ENCODE data around the gene CHD9NB. TPM values are rescaled to one million over a fixed set of nuclear protein-coding genes. Genes with fewer than 3 reads are reported as not detected.
"Not testable (repeated sequence)": the region's sequence is repeated elsewhere in the genome, so short reads cannot be mapped to it uniquely, and the experiment has no call there.

CHD9NB gene
- polyA plus RNA-seq, 3 donors, result 0.45 to 4.3 (median 1.2) TPM

DNA sequence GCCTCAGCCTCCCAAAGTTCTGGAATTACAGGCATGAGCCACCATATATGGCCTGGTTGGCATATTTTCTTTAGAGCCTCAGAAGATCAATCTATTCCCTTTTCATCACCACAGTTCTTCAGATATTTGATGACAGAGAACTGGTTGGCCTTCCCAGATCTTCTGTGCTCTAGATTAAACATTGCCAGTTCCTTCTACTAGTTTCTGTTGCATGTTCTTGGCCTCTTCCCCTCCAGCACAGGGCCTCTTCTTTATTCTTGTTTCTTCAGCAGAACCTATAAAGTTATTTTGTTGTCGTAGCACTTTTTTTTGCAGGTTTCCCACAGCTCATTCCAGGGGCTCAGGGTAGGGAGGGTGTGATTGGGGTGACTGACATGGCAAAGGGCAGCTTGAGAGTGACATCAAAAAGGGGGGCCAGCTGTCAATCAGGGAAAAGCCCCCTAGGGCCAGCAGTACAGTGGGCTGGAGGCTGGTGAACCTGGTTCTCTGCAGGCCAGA is 11.4 kb upstream of the CHD9NB start:
- no peak overlapping the region for H3K27ac ChIP-seq (ENCODE audit: low read depth, low read length)
- 83 to 100% (median 90%) methylated on average over 1 of the region's 1 CpG for WGBS, 3 donors

GRCh38 chr16:53061701-53062159 is 9.0 kb upstream of the CHD9NB start:
- WGBS, 3 donors, result 34 to 44% (median 35%) methylated on average over 3 of the region's 3 CpGs

GRCh38 chr16:53061256-53061655 is 8.6 kb upstream of the CHD9NB start:
- no peak overlapping the region for H3K27ac ChIP-seq (ENCODE audit: low read depth, low read length)
- WGBS, 3 donors, result 88 to 97% (median 91%) methylated on average over 5 of the region's 5 CpGs

More at GRCh38 chr16:53061701-53062159, 9.0 kb upstream of the CHD9NB start:
- no peak overlapping the region for H3K27ac ChIP-seq (ENCODE audit: low read depth, low read length)

DNA sequence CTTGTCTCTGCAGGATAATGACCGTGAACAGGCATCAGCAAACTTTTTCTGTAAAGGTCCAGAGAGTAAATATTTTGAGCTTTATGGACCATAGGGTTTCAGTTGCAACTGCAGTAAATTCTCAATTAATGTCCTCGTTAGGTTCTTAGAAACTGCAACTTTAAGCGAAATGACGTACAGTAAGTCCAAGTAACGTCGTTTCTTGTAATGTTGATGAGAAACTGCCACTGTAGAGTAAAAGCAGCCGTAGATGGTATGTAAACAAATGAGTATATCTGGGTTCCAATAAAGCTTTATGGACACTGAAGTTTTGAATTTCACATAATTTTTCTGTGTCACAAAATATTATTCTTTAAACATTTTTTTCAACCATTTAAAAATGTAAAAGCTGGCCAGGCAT is 7.0 kb upstream of the CHD9NB start:
- 82 to 95% (median 92%) methylated on average over 7 of the region's 7 CpGs for WGBS, 3 donors
- no peak overlapping the region for H3K27ac ChIP-seq (ENCODE audit: low read depth, low read length)

DNA sequence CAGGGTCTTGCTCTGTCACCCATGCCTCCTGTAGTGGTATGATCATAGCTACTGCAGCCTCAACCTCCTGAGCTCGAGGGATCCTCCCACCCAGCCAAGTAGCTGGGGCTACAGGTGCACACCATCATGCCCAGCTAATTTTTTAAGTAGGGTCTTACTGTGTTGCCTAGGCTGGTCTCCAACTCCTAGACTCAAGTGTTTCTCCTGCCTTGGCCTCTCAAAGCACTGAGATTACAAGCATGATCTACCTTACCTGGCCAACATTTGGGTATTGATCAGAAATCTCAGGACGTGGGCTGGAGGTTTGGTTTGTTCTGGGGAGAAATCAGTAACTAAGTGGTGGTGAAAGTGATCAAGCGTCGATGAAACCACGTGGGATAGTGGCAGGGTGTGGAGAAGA is 6.2 kb upstream of the CHD9NB start:
- no peak overlapping the region for H3K27ac ChIP-seq (ENCODE audit: low read depth, low read length)
- WGBS, 3 donors, result 81 to 91% (median 86%) methylated on average over 5 of the region's 5 CpGs

DNA sequence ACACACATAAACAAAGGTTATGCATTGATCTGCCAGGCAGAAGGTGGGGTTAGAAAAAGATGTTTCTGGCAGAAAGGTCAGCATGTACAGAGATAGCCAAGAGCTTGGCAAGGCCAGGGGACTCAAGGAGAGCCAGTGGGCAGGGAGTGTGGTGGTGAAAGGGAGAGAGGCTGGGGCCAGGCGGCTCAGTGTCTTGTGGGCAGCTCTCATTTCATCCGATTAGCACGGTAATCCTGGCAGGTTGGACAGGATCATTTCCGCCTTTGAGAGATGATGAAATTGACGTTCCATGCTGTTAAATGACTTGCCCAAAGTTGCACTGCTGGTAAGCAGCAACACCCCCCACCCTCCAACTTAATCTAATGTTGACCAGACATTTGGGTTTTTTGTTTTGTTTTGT is 5.7 kb upstream of the CHD9NB start:
- 58 to 81% (median 69%) methylated on average over 5 of the region's 5 CpGs for WGBS, 3 donors
- H3K27ac ChIP-seq (ENCODE audit: low read depth, low read length), result no peak overlapping the region

DNA sequence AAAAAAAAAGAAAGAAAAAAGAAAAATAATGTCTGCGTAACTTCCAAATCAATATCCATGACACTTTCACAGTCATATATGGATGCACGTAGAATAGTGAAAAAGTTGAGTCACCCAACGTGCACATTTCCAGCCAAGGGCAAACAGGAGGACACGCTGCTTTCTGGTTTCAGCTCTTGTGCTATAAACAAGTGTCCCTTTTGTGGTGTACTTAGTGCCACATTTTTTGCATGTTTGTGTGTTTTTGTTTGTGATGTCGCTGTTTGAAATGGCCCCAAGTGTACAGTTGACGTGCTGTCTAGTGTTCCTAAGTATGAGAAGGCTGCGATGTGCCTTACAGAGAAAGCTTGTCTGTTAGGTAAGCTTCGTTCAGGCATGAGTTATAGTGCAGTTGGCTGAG is 5.0 kb upstream of the CHD9NB start:
- 90 to 96% (median 92%) methylated on average over 8 of the region's 8 CpGs for WGBS, 3 donors
- no peak overlapping the region for H3K27ac ChIP-seq (ENCODE audit: low read depth, low read length)

GRCh38 chr16:53056392-53056881 is 3.7 kb upstream of the CHD9NB start:
- no peak overlapping the region for H3K27ac ChIP-seq (ENCODE audit: low read depth, low read length)
- WGBS, 3 donors, result 63 to 79% (median 67%) methylated on average over 8 of the region's 8 CpGs

DNA sequence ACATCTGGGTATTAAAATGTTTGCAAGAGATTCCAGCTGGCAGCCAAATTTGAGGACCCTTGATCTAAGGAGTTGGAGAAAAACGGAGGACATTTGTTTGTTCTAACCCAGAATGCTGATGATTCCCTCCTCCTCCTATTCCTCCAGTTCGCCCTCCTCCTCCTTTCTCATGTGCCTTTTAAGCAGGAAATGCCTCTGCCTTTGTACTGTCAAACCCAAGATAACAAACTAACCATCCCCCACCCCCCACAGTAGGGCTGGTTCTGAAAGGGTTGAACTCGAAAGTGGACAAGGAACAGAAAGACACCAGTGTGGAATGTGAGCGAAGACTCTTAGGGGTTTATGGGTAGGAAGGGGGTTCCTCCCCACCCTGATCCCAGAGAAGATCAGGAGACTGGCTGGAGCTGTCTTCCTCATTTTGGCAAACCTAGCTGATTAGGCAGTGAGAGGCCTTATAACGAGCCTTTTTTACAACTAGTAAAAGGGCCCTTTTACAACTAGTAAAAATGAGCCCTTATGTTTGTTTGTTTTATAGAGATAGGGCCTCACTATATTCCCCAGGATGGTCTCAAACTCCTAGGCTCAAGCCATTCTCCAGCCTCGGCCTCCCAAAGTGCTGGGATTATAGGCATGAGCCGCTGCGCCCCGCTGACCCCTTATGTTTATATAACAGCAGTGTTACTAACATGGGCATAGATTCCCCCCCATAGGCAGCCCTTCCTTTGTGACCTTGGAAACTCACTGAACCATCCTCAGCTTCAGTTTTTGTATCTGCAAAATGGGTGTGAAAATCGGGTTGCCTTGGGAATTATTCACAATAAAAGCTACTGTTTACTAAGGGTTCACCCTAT is 3.1 kb upstream of the CHD9NB start:
- H3K27ac ChIP-seq (ENCODE audit: low read depth, low read length), result no peak overlapping the region
- 35 to 49% (median 36%) methylated on average over 10 of the region's 10 CpGs for WGBS, 3 donors

DNA sequence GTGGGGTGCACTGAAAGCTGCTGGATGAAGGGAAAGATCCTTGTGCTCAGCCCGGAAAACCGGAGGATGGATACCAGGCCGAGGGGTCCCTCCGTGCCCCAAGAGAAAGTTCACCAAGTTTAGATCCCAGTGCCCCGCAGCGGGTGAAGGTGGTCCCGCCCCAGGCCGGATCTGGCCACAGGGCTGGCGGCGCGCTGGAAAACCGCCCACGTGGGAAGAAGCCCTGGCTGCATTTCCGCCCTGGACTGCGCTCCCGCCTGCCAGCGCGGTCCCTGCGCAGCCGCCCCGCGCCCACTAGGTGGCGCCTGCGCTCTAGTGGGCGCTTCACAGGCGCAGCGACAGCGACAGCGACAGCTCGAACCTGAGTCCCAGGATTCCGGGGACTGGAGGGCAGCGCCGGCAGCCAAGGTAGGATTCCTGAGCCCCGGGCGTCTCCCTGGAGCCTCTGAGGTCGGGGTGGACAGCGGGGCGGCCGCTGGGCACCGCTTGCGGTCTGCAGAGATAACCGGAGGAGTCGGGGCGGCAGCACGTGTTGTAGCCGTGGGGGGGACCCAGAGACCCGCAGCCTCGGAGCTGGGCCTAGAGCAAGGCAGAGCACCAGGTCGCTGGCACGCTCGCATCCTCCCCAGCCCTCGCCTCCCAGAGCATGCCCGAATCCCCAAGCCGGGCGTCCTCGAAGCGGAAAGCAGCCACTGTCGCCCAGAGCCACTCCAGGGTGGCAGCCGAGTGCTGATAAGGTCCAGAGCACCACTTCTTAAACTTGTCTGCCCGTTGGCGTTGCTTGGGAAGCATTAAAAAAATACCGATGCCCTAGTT is 2.2 kb upstream of the CHD9NB start, which contains the start of gene CHD9:
Gene CHD9 (plus strand): TSS at position 322 of the 816 bp plus-strand sequence. CDS start 101,099 bp downstream, outside the sequence.
- 0 to 1% (median 0%) methylated on average over 57 to 62 of the region's 62 CpGs for whole genome bisulfite sequencing, 3 donors
- H3K27ac ChIP-seq (ENCODE audit: low read depth, low read length), result peak within 1 kb of the TSS; percentile 54

DNA sequence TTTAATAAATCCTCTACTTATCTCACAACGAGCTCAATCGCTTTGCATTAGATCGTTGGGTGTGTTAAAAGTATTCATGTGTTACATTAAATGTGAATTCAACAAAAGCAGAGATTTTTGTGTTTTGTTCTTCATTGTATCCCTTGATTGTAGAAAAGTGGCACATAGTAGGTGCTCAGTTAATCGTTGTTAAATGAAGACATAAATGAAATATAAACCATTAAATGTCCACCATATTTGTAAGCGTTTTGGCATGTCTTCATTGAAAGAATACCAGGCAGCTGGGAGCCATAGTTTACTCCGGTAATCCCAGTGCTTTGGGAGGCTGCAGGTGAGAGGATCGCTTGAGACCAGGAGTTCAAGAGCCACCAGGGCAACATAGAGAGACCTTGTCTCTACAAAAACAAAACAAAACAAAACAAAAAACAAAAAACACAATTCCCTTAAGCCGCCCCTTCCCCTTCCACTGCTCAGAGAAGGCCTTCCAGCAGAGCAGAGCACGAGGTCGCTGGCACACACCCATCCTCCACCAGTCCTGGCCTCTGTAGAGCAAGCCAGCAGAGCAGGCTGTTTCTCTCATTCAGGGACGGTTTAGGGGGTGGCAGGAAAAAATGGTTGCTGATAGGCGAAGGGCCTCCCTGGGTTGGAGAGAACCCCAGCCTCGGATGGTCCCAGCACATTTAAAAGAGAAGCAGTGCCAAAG is 1.4 kb upstream of the CHD9NB start:
- peak overlapping the region; percentile 54 for H3K27ac ChIP-seq (ENCODE audit: low read depth, low read length)
- 52 to 55% (median 53%) methylated on average over 13 of the region's 13 CpGs for WGBS, 3 donors

DNA sequence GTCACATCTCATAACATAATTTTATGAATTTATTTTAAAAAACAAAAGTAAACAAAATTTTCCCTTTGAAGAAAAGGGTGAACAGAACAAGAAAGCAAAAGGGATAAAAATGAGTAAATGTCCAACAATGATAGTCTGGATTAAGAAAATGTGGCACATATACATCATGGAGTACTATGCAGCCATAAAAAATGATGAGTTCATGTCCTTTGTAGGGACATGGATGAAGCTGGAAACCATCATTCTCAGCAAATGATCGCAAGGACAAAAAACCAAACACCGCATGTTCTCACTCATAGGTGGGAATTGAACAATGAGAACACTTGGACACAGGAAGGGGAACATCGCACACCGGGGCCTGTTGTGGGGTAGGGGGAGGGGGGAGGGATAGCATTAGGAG is 1.4 kb downstream of the CHD9NB start:
- WGBS, 3 donors, result 94 to 100% (median 94%) methylated on average over 2 to 4 of the region's 4 CpGs
- H3K27ac ChIP-seq (ENCODE audit: low read depth, low read length), result not testable (repeated sequence)

GRCh38 chr16:53048139-53048915 is 4.4 kb downstream of the CHD9NB start:
- 71 to 98% (median 85%) methylated on average over 4 of the region's 4 CpGs for WGBS, 3 donors

DNA sequence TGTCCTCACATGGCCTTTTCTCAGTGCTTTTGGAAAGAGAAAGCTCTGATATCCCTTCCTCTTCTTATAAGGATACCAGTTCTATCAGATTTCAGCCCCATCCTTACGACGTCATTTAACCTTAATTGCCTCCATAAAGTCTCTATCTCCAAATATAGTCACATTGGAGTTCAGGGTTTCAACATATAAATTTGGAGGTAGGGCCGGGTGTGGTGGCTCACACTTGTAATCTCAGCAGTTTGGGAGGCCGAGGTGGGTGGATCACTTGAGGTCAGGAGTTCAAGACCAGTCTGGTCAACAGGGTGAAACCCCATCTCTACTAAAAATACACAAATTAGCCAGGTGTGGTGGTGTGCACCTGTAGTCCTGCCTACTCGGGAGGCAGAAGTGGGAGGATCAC is 5.2 kb downstream of the CHD9NB start:
- not testable (repeated sequence) for H3K27ac ChIP-seq (ENCODE audit: low read depth, low read length)
- WGBS, 3 donors, result 91 to 96% (median 94%) methylated on average over 5 of the region's 5 CpGs

More at GRCh38 chr16:53048139-53048915, 4.4 kb downstream of the CHD9NB start:
- no peak overlapping the region for H3K27ac ChIP-seq (ENCODE audit: low read depth, low read length)

- no peak overlapping the region for H3K27ac ChIP-seq (ENCODE audit: low read depth, low read length)
- 61 to 76% (median 76%) methylated on average over 6 of the region's 6 CpGs for WGBS, 3 donors
These were observed 7.1 kb downstream of the CHD9NB start for GRCh38 chr16:53045341-53046220.

- no peak overlapping the region for H3K27ac ChIP-seq (ENCODE audit: low read depth, low read length)
- 27 to 53% (median 47%) methylated on average over 11 of the region's 11 CpGs for WGBS, 3 donors
These were observed 8.6 kb downstream of the CHD9NB start for GRCh38 chr16:53043986-53044601.
